GM12873 (cell line): ENCODE data around the gene RGS1.

Experiments used
- CTCF ChIP-seq: IDR thresholded peaks from 2 replicates; pipeline ENCODE4 v1.5.1; 2012; ENCODE audit warnings: low read depth, mild to moderate bottlenecking, moderate library complexity, low read length, control low read depth; ENCODE audit not compliant: insufficient read depth; ENCODE audit errors: missing control alignments

Gene RGS1

DNA sequence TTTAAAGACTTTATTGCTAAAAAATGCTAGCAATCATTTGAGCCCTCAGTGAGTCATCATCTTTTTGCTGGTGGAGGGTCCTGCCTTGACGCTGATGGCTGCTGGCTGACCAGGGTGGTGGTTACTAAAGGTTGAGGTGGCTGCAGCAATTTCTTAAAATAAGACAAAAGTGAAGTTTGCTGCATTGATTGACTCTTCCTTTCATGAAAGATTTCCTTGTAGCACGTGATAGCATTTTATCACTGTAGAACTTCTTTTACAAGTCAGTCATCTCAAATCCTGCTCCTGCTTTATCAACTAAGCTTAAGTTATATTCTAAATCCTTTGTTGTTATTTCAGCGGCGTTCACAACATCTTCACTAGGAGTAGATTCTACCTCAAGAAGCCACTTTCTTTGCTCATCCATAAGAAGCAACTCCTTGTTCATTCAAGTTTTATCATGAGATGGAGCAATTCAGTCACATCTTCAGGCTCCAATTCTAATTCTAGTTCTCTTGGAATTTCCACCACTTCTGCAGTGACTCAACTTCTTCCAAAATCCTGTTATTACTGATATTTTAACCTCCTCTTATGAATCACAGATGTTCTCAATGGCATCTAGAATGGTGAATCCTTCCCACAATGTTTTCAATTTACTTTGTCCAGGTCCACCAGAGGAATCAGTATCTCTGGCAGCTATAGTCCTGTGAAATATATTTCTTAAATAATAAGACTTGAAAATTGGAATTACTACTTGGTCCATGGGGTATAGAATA is 17.6 kb upstream of the RGS1 start:
- no peak for TF ChIP-seq CTCF

DNA sequence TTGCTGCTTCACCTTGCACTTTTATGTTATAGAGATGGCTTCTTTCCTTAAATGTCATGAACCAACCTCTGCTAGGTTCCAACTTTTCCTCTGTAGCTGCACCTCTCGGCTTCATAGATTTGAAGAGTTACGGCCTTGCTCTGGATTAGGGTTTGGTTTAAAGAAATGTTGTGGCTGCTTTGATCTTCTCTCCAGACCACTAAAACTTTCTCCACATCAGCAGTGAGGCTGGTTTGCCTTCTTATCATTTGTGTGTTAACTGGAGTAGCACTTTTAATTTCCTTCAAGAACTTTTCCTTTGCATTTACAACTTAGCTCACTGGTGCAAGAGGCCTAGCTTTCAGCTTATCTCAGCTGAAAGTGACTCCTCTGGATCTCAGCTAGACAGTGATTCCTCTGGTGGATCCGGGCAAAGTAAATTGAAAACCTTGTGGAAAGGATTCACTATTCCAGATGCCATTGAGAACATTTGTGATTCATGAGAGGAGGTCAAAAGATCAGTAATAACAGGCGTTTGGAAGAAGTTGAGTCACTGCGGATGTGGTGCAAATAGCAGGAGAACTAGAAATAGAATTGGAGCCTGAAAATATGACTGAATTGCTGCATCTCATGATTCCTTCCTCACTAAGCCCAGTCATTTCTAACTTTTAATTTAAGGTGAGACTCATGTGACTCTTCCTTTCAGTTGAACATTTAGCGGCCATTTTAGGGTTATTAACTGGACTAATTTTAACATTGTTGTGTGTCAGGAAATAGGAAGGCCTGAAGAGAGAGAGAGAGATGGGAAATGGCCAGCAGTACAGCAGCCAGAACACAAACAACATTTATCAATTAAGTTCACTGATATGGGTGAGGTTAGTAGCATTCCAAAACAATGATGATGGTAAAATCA is 16.2 kb upstream of the RGS1 start:
- no peak for TF ChIP-seq CTCF

- no peak for TF ChIP-seq CTCF
Measured at GRCh38 chr1:192561301-192561700, 14.3 kb upstream of the RGS1 start.

DNA sequence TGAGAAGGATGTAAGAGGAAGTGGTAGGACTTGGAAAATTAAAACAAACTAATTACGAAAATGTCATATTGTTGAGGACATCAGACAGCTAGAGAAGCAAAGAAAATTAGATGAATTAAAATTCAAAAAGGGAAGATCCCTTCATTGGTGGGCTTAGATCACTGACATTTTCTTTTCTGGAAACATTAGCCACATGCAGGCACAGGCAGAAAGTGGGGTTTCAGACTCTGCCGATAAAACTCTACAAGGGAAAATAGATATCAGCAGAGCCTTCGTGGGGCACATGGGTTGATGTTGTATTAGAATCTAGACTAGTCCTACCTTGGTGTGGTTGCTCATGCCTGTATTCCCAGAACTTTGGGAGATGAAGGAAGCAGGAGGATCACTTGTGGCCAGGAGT is 12.4 kb upstream of the RGS1 start:
- TF ChIP-seq CTCF, result no peak

GRCh38 chr1:192564099-192564498 is 11.5 kb upstream of the RGS1 start:
- no peak for TF ChIP-seq CTCF

DNA sequence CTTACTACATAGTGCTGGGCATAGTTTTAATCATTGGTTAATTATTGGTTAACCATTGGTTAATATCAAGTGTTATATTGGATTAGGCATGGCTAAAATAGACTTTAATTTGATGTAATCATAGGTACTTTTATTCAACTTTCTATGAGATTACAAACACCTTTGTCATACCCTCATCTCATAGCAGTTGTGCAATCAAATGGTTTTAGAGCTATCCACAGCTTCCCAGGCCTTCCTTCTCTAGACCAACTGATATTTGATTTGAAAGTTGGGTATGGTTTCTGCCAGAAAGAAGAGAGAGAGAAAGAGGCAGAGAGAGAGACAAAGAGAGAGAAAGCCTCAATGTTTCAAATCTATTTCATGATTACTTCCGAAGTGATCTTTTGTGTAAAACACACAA is 9.6 kb upstream of the RGS1 start:
- no peak for TF ChIP-seq CTCF

DNA sequence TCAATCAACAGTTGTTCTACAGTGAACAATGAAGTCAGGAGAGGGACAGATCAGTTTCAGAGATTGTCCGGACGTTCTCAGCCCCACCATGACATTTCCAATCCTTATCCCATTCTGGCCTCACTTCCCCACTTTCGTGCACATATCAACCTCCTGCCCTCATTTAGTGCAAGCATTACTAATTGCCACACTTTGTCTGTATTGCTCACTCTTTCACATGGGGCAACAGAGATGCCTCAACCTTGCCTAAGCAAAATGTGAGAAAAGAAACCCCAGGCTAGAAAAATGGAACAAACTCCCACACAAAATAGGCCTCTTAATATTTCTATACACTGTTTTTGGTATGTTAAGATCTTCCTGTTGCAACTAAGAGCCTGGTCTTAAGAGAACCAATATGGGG is 8.9 kb upstream of the RGS1 start:
- no peak for TF ChIP-seq CTCF
